OCI-LY1 (cell line): ENCODE measurements around the gene EML1.

Experiments used
- H2AFZ ChIP-seq: fragments of 200-600 bp; sonication (generic), shearing (Covaris generic); 2 replicates; pipeline ENCODE4 v1.6.0; 2014; ENCODE audit warnings: antibody characterized with exemption, mild to moderate bottlenecking, low read length
- H3F3A ChIP-seq: fragments of 200-600 bp; sonication (generic), shearing (Covaris generic); 2 replicates; pipeline ENCODE4 v1.6.0; 2014; ENCODE audit warnings: mild to moderate bottlenecking, antibody characterized with exemption, low read length, moderate library complexity; ENCODE audit not compliant: insufficient read depth
- H3K27ac ChIP-seq: fragments of 200-600 bp; sonication (generic); 2 replicates; pipeline ENCODE4 v1.5.1; 2014; ENCODE audit warnings: low read length, mixed run types, mild to moderate bottlenecking, low read depth; ENCODE audit not compliant: poor library complexity, severe bottlenecking
- H3K27me3 ChIP-seq: fragments of 200-600 bp; sonication (generic); 2 replicates; pipeline ENCODE4 v1.6.0; 2014; ENCODE audit warnings: antibody characterized with exemption, mild to moderate bottlenecking, low read length, moderate library complexity; ENCODE audit not compliant: insufficient read depth
- H3K36me3 ChIP-seq: fragments of 200-600 bp; sonication (generic); 2 replicates; pipeline ENCODE4 v1.6.1; 2014; ENCODE audit warnings: mild to moderate bottlenecking, antibody characterized with exemption, low read length, moderate library complexity, mixed read lengths; ENCODE audit not compliant: insufficient read depth
- H3K4me1 ChIP-seq: fragments of 200-600 bp; sonication (generic); 2 replicates; pipeline ENCODE4 v1.5.1; 2014; ENCODE audit warnings: mild to moderate bottlenecking, low read length, moderate library complexity; ENCODE audit not compliant: insufficient read depth, severe bottlenecking
- H3K4me2 ChIP-seq: fragments of 200-600 bp; sonication (generic), shearing (Covaris generic); 2 replicates; pipeline ENCODE4 v1.6.1; 2014; ENCODE audit warnings: low read length
- H3K4me3 ChIP-seq: fragments of 200-600 bp; sonication (generic); 2 replicates; pipeline ENCODE4 v1.5.1; 2014; ENCODE audit warnings: low read length, low read depth, mild to moderate bottlenecking, mixed read lengths; ENCODE audit not compliant: poor library complexity, severe bottlenecking
- H3K79me2 ChIP-seq: fragments of 200-600 bp; shearing (Covaris generic); 2 replicates; pipeline ENCODE4 v1.6.1; 2016; ENCODE audit warnings: mixed run types, low read length, mixed read lengths; ENCODE audit not compliant: insufficient read depth
- H3K9ac ChIP-seq: fragments of 200-600 bp; sonication (generic), shearing (Covaris generic); 2 replicates; pipeline ENCODE4 v1.6.1; 2014; ENCODE audit warnings: mild to moderate bottlenecking, low read length, mixed read lengths
- H3K9me2 ChIP-seq: fragments of 200-600 bp; sonication (generic), shearing (Covaris generic); 2 replicates; pipeline ENCODE4 v1.6.1; 2014; ENCODE audit warnings: low read depth, mild to moderate bottlenecking, low read length, mixed read lengths
- H3K9me3 ChIP-seq: fragments of 200-600 bp; shearing (Covaris generic); 2 replicates; pipeline ENCODE4 v1.6.1; 2014; ENCODE audit warnings: low read length, mixed read lengths
- H4K20me1 ChIP-seq: fragments of 200-600 bp; sonication (generic), shearing (Covaris generic); 2 replicates; pipeline ENCODE4 v1.6.0; 2016; ENCODE audit warnings: mild to moderate bottlenecking, low read length; ENCODE audit not compliant: insufficient read depth
- CTCF ChIP-seq: fragments of 200-600 bp; sonication (generic), shearing (Covaris generic); IDR thresholded peaks from 2 replicates; pipeline ENCODE4 v1.5.1; 2017; ENCODE audit warnings: mild to moderate bottlenecking, antibody characterized with exemption, low read length, moderate library complexity, mixed read lengths
- EZH2 ChIP-seq: fragments of 200-600 bp; sonication (generic), shearing (Covaris generic); IDR thresholded peaks from 2 replicates; pipeline ENCODE4 v1.8.0; 2017; ENCODE audit warnings: borderline replicate concordance, mixed run types, mild to moderate bottlenecking, antibody characterized with exemption, low read length, moderate library complexity, mixed read lengths

Gene EML1

GRCh38 chr14:99986396-99986795, 193.2 kb downstream of the EML1 start:
- Histone ChIP-seq H3K9ac (no peak overlapping the region), H3K79me2 (no peaks in the 10 kb centered on the region), H3K4me2 (no peak overlapping the region), H3F3A (no peaks in the 10 kb centered on the region), H3K4me1 (no peaks in the 10 kb centered on the region), H3K9me2 (no peaks in the 10 kb centered on the region), H4K20me1 (no peaks in the 10 kb centered on the region), H3K36me3 (no peaks in the 10 kb centered on the region), H3K9me3 (no peaks in the 10 kb centered on the region), H3K4me3 (no peak overlapping the region), H2AFZ (no peak overlapping the region), H3K27me3 (no peaks in the 10 kb centered on the region), H3K27ac (no peak overlapping the region)
- TF ChIP-seq CTCF (no peak), EZH2 (no peak)

- H3K4me1 ChIP-seq = no peaks in the 10 kb centered on the region
- H3K9me2 ChIP-seq = no peaks in the 10 kb centered on the region
- no peak overlapping the region for H3K27ac ChIP-seq
- H3K27me3 ChIP-seq = no peaks in the 10 kb centered on the region
- TF ChIP-seq CTCF (no peak), EZH2 (no peak)
- no peaks in the 10 kb centered on the region for H4K20me1 ChIP-seq
- H3K4me3 ChIP-seq = no peak overlapping the region
- H3K79me2 ChIP-seq = no peaks in the 10 kb centered on the region
- H2AFZ ChIP-seq = no peak overlapping the region
- H3K9ac ChIP-seq = no peak overlapping the region
- H3K9me3 ChIP-seq = no peaks in the 10 kb centered on the region
- no peaks in the 10 kb centered on the region for H3K36me3 ChIP-seq
- H3F3A ChIP-seq = no peaks in the 10 kb centered on the region
- H3K4me2 ChIP-seq = no peak overlapping the region
These were observed 195.8 kb downstream of the EML1 start for GRCh38 chr14:99989032-99989431.

GRCh38 chr14:99990268-99991170, 197.3 kb downstream of the EML1 start:
- no peak overlapping the region for H3K27ac ChIP-seq
- H3K36me3 ChIP-seq = no peaks in the 10 kb centered on the region
- H3K9me3 ChIP-seq = no peaks in the 10 kb centered on the region
- H3F3A ChIP-seq = no peaks in the 10 kb centered on the region
- no peak overlapping the region for H3K9ac ChIP-seq
- H3K4me3 ChIP-seq = no peak overlapping the region
- H3K9me2 ChIP-seq = no peaks in the 10 kb centered on the region
- no peak overlapping the region for H3K4me2 ChIP-seq
- no peaks in the 10 kb centered on the region for H3K27me3 ChIP-seq
- H2AFZ ChIP-seq = no peak overlapping the region
- no peaks in the 10 kb centered on the region for H3K4me1 ChIP-seq
- H4K20me1 ChIP-seq = no peaks in the 10 kb centered on the region
- H3K79me2 ChIP-seq = no peaks in the 10 kb centered on the region
- TF ChIP-seq CTCF (no peak), EZH2 (no peak)
